Lung (tissue), 12 donors: ENCODE measurements around the gene CTAG1A. TPM values are rescaled to one million over a fixed set of nuclear protein-coding genes. Genes with fewer than 3 reads are reported as not detected.

Experiments
- ATAC-seq: fragments of 200-7000 bp; cut with Tn5 transposase; one replicate; pipeline ENCODE4 v1.9.1; 2020; ENCODE audit warnings: moderate number of reproducible peaks; ENCODE audit not compliant: insufficient read depth, low FRiP score
- DNase-seq, 3 donors: peaks; one replicate each; pipeline ENCODE4 v3.0.0-alpha.2; 2013 to 2017
- H3K27ac ChIP-seq, 2 donors: one replicate each; pipeline ENCODE4 v1.5.1; 2013; ENCODE audit warnings: mild to moderate bottlenecking in 2 of 2, moderate library complexity in 2 of 2, control low read depth in 1 of 2, inconsistent platforms in 1 of 2, low read depth in 1 of 2, low read length in 1 of 2
- H3K27me3 ChIP-seq, 3 donors: one replicate each; pipeline ENCODE4 v1.5.1; 2013; ENCODE audit warnings: low read length in 2 of 3; ENCODE audit not compliant: control insufficient read depth in 3 of 3, insufficient read depth in 3 of 3
- H3K36me3 ChIP-seq, 4 donors: one replicate each; pipeline ENCODE4 v1.5.1; 2013; ENCODE audit warnings: low read length in 4 of 4, mild to moderate bottlenecking in 1 of 4, moderate library complexity in 1 of 4; ENCODE audit not compliant: control insufficient read depth in 4 of 4, insufficient read depth in 4 of 4
- H3K4me1 ChIP-seq, 5 donors: one replicate each; pipeline ENCODE4 v1.5.1; 2013; ENCODE audit warnings: low read length in 5 of 5, mild to moderate bottlenecking in 2 of 5, moderate library complexity in 1 of 5; ENCODE audit not compliant: control insufficient read depth in 5 of 5, insufficient read depth in 5 of 5
- H3K4me3 ChIP-seq: one replicate; pipeline ENCODE4 v1.5.1; 2013; ENCODE audit warnings: mild to moderate bottlenecking, control low read depth, moderate library complexity
- H3K9ac ChIP-seq, 2 donors: one replicate each; pipeline ENCODE4 v1.5.1; 2013; ENCODE audit warnings: low read length in 2 of 2, control low read depth in 1 of 2; ENCODE audit not compliant: insufficient read depth in 1 of 2
- H3K9me3 ChIP-seq, 4 donors: one replicate each; pipeline ENCODE4 v1.5.1; 2013; ENCODE audit warnings: low read length in 3 of 4, mild to moderate bottlenecking in 1 of 4, moderate library complexity in 1 of 4; ENCODE audit not compliant: control insufficient read depth in 4 of 4, insufficient read depth in 3 of 4
- WGBS, 2 donors: extraction: QIAGEN DNeasy Blood & Tissue Kit; methylation state at CpG; one replicate each; pipeline ENCODE4 v1.1.7; 2013; 5-methylcytosine and 5-hydroxymethylcytosine counted together
- polyA plus RNA-seq, 2 donors: library from polyadenylated mRNA; stranded (reverse); fragments of 200-250 nt; gene quantifications; one replicate each; pipeline ENCODE4 v1.2.1, GENCODE V29; 2013
- total RNA-seq, 2 donors: library from RNA; depleted of rRNA in 1 of 2; stranded (reverse); fragments of >200 nt in 1 of 2; gene quantifications; one replicate each; pipeline ENCODE4 v1.2.1, GENCODE V29; 2014 to 2021
- TF ChIP-seq, protein P1 (sequence below): IDR thresholded peaks from 2 replicates; pipeline ENCODE4 v1.5.1; 2012; ENCODE audit warnings: mild to moderate bottlenecking; ENCODE audit errors: control extremely low read depth, extremely low read depth
- donor health status: control.
- donor health status: control.
- donor health status: Bipolar disorder and iron deficiency.
- donor health status: healthy.
- donor health status: DM: yes; HTN: yes; CAD: no.

The CTAG1A gene
- total and polyA plus RNA-seq, 4 donors = not detected

DNA sequence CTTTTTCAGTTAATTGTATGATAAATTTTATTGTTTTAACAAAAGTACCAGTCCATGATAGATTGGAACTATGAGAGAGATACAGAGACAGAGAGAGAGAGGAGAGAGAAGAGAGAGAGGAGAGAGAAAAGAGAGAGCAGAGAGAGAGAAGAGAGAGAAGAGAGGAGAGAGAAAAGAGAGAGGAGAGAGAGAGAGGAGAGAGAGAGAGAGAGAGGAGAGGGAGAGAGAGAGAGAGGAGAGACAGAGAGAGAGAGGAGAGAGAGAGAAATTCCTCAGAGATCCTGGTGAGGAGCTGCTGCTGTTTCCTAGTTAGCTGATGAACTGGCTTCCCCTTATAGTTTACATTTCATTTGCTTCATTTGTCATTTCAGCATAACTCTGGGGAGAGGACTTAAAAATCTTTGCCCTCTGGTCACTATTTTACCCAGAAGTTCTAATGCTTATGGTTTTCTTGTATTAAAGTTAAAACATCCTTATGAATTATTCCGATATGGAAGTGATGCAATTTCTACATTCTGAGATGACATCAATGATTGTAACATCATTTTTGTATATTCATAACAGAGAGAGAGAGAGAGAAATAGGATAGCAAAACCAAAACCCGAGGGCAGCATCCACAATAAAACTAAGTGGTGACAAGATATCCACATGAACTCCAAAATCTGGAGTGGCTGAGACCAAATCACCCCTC is 10.8 kb downstream of the CTAG1A start:
- Histone ChIP-seq H3K9ac (no peak overlapping the region), H3K36me3 (no peaks in the 10 kb centered on the region), H3K27me3 (no peaks in the 10 kb centered on the region), H3K9me3 (peaks cover 0 to 19% (median 0%) of the 10 kb centered on the region in 4 donors), H3K4me1 (no peaks in the 10 kb centered on the region), H3K27ac (no peak overlapping the region), H3K4me3 (no peak overlapping the region)
- WGBS, 2 donors = 57 to 61% methylated on average over 2 of the region's 2 CpGs
- DNase-seq = no peak
- ATAC-seq = no peak
- TF ChIP-seq, protein P1, sequence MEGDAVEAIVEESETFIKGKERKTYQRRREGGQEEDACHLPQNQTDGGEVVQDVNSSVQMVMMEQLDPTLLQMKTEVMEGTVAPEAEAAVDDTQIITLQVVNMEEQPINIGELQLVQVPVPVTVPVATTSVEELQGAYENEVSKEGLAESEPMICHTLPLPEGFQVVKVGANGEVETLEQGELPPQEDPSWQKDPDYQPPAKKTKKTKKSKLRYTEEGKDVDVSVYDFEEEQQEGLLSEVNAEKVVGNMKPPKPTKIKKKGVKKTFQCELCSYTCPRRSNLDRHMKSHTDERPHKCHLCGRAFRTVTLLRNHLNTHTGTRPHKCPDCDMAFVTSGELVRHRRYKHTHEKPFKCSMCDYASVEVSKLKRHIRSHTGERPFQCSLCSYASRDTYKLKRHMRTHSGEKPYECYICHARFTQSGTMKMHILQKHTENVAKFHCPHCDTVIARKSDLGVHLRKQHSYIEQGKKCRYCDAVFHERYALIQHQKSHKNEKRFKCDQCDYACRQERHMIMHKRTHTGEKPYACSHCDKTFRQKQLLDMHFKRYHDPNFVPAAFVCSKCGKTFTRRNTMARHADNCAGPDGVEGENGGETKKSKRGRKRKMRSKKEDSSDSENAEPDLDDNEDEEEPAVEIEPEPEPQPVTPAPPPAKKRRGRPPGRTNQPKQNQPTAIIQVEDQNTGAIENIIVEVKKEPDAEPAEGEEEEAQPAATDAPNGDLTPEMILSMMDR = no peak

DNA sequence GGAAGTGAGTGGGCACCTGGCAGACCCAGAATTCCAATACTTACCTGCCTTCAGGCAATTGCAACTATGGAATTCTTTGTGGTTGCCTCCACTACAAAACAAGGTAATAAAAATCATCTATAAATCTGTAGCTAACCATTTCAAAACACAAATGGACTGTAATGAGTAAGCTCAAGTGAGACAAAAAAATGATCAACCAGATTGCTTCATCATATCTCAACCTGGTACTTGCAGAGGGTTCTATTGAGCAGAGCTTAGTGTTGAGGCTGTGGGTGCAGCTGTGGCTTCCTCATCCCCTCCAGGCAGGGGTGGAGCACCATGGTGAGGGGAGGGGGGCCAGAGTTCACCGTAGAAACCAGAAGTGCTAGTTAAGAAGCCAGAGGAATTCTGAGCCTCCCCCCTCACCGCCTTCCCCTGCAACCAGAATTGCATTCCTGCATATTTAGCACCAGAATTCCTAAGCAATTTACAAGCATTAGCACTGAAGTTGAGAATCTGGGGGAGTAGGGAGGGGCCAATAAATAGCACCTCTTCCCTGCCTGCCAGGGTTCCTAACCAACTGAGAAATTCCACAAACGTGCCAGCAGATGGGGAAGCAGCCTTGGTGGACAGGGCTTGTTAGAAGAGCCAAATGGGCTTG is 11.5 kb downstream of the CTAG1A start:
- Histone ChIP-seq H3K9me3 (peaks cover 0 to 19% (median 0%) of the 10 kb centered on the region in 4 donors), H3K4me1 (no peaks in the 10 kb centered on the region), H3K36me3 (no peaks in the 10 kb centered on the region), H3K4me3 (no peak overlapping the region), H3K27me3 (no peaks in the 10 kb centered on the region), H3K27ac (no peak overlapping the region), H3K9ac (no peak overlapping the region)
- ATAC-seq = peak; percentile 19
- peak; percentile 18 to 57 (median 51) for DNase-seq
- TF ChIP-seq, protein P1 = no peak
- 14% methylated on average over 3 of the region's 3 CpGs for WGBS, 2 donors

DNA sequence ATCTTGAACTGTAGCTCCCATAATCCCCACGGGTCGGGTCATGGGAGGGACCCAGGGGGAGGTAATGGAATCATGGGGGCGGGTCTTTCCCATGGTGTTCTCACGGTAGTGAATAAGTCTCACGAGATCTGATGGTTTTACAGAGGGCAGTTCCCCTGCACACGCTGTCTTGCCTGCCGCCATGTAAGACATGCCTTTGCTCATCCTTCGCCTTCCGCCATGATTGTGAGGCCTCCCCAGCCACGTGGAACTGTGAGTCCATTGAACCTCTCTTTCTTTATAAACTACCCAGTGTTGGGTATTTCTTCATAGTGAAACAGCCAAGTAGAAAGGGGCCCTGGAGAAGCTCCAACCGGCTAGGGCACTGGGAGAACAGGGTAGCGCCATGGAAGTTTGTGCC is 12.3 kb downstream of the CTAG1A start:
- Histone ChIP-seq H3K9ac (no peak overlapping the region), H3K4me3 (no peak overlapping the region), H3K27me3 (no peaks in the 10 kb centered on the region), H3K27ac (no peak overlapping the region), H3K9me3 (peaks cover 0 to 16% (median 0%) of the 10 kb centered on the region in 4 donors), H3K4me1 (no peaks in the 10 kb centered on the region), H3K36me3 (no peaks in the 10 kb centered on the region)
- DNase-seq (no peak), ATAC-seq (no peak)
- WGBS, 2 donors = 85 to 96% methylated on average over 12 of the region's 12 CpGs
- TF ChIP-seq, protein P1 = no peak
